CD8-positive, alpha-beta memory T cell (primary cell): ENCODE data around the gene OGA. TPM values are rescaled to one million over a fixed set of nuclear protein-coding genes. Genes with fewer than 3 reads are reported as not detected.
A peak's percentile ranks its signal among the peaks of the same experiment; 100 is the strongest.

Experiments
- CTCF ChIA-PET: fragments of 350-600 bp; sonication (Branson Sonifier 250); formaldehyde crosslinking; loops from one replicate; lab custom pipeline; 2021; ENCODE audit warnings: antibody characterized with exemption; lab: Charles Lee
- POLR2A ChIA-PET: fragments of 350-600 bp; sonication (Branson Sonifier 250); formaldehyde crosslinking; loops from one replicate; lab custom pipeline; 2021; ENCODE audit warnings: antibody characterized with exemption; lab: Charles Lee
- DNase-seq, 5 donors: peaks; one replicate each; pipeline versions ENCODE4 v3.0.0 to v3.0.0-alpha.2; 2020 to 2022; ENCODE audit warnings: mixed read lengths in 1 of 5
- H3K27ac ChIP-seq: one replicate; pipeline ENCODE4 v1.7.0; 2013; ENCODE audit warnings: low read depth, mild to moderate bottlenecking, low read length, moderate library complexity
- H3K27me3 ChIP-seq: 2 replicates; pipeline ENCODE4 v1.7.0; 2013; ENCODE audit warnings: low read length, mild to moderate bottlenecking; ENCODE audit not compliant: insufficient read depth, poor library complexity, severe bottlenecking
- H3K36me3 ChIP-seq: 2 replicates; pipeline ENCODE4 v1.7.0; 2013; ENCODE audit warnings: mild to moderate bottlenecking, low read length, moderate library complexity; ENCODE audit not compliant: insufficient read depth
- H3K4me1 ChIP-seq: 2 replicates; pipeline ENCODE4 v1.7.0; 2013; ENCODE audit warnings: mild to moderate bottlenecking, low read length, moderate library complexity; ENCODE audit not compliant: insufficient read depth
- H3K4me3 ChIP-seq: 2 replicates; pipeline ENCODE4 v1.7.0; 2013; ENCODE audit warnings: mild to moderate bottlenecking, low read length
- H3K9me3 ChIP-seq: 2 replicates; pipeline ENCODE4 v1.7.0; 2013; ENCODE audit warnings: mild to moderate bottlenecking, low read length
- H3K27ac Mint-ChIP-seq, 8 donors: one replicate each; pipeline ENCODE4 v1.8.0; 2020 to 2021; ENCODE audit warnings: mixed read lengths in 8 of 8, mild to moderate bottlenecking in 6 of 8, inconsistent platforms in 3 of 8, moderate library complexity in 3 of 8
- H3K27me3 Mint-ChIP-seq, 2 donors: one replicate each; pipeline ENCODE4 v1.8.0; 2020 to 2021; ENCODE audit warnings: mixed read lengths in 2 of 2, mild to moderate bottlenecking in 1 of 2, moderate library complexity in 1 of 2
- H3K36me3 Mint-ChIP-seq, 3 donors: one replicate each; pipeline ENCODE4 v1.8.0; 2020 to 2021; ENCODE audit warnings: mixed read lengths in 3 of 3, inconsistent platforms in 1 of 3, mild to moderate bottlenecking in 1 of 3
- H3K4me1 Mint-ChIP-seq, 3 donors: one replicate each; pipeline ENCODE4 v1.8.0; 2020 to 2021; ENCODE audit warnings: mixed read lengths in 3 of 3, inconsistent platforms in 1 of 3, mild to moderate bottlenecking in 1 of 3
- H3K4me3 Mint-ChIP-seq, 7 donors: one replicate each; pipeline ENCODE4 v1.8.0; 2020 to 2021; ENCODE audit warnings: mixed read lengths in 7 of 7, mild to moderate bottlenecking in 6 of 7, moderate library complexity in 4 of 7, inconsistent platforms in 2 of 7
- H3K9me3 Mint-ChIP-seq, 5 donors: one replicate each; pipeline ENCODE4 v1.8.0; 2020 to 2022; ENCODE audit warnings: mixed read lengths in 5 of 5, mild to moderate bottlenecking in 3 of 5, moderate library complexity in 2 of 5, inconsistent platforms in 1 of 5
- polyA plus RNA-seq: library from polyadenylated mRNA; unstranded; fragments of 300-500 nt; fragmentation: Illumina TruSeq; gene quantifications from one replicate; pipeline ENCODE4 v1.2.3, GENCODE V29; 2021
- total RNA-seq, 2 experiments: library from RNA; stranded (reverse); gene quantifications; one replicate each; pipeline ENCODE4 v1.2.3, GENCODE V29; 2021

OGA gene
- total and polyA plus RNA-seq, 3 experiments from 2014 or later = 45.7 to 109 (median 95.8) TPM

- Mint-ChIP-seq H3K4me1 (peaks cover 52 to 61% (median 60%) of the 10 kb centered on the region in 3 donors), H3K27me3 (peaks cover 0 to 4% of the 10 kb centered on the region in 2 donors), H3K27ac (peak overlapping the region; percentile 46 to 97 (median 89)), H3K9me3 (no peaks in the 10 kb centered on the region), H3K36me3 (peaks cover 0 to 59% (median 12%) of the 10 kb centered on the region in 3 donors), H3K4me3 (peak overlapping the region; percentile 92 to 100 (median 97))
- DNase-seq = no peak
- Histone ChIP-seq H3K36me3 (peaks cover 11% of the 10 kb centered on the region), H3K9me3 (no peaks in the 10 kb centered on the region), H3K4me1 (peaks cover 49% of the 10 kb centered on the region), H3K27ac (peak overlapping the region; percentile 79), H3K4me3 (peak overlapping the region; percentile 79), H3K27me3 (no peaks in the 10 kb centered on the region)
- CTCF ChIA-PET = interaction anchor here (0.6 to 10.0 kb wide), 4 partner anchors 10 to 388 kb away, joined by 3 to 77 read pairs (median 13); no protein-coding TSS in a partner anchor
- POLR2A ChIA-PET = interaction anchor here (2.8 to 3.0 kb wide), 2 partner anchors 13 to 34 kb away, joined by 24 to 39 read pairs; partner anchors contain the start of gene NPM3
Measured at GRCh38 chr10:101816376-101816775, 1.9 kb downstream of the OGA start.

- Histone ChIP-seq H3K36me3 (peaks cover 22% of the 10 kb centered on the region), H3K4me3 (peak overlapping the region; percentile 79), H3K27ac (no peak overlapping the region), H3K27me3 (no peaks in the 10 kb centered on the region), H3K4me1 (peaks cover 43% of the 10 kb centered on the region), H3K9me3 (no peaks in the 10 kb centered on the region)
- CTCF ChIA-PET = interaction anchor here (3.2 to 10.0 kb wide), 3 partner anchors 22 to 31 kb away, joined by 11 to 77 read pairs (median 21); partner anchors contain the start of gene NPM3
- peaks cover 0 to 74% (median 12%) of the 10 kb centered on the region in 3 donors for H3K36me3 Mint-ChIP-seq
- POLR2A ChIA-PET = no interaction called here
- peaks cover 54 to 64% (median 61%) of the 10 kb centered on the region in 3 donors for H3K4me1 Mint-ChIP-seq
- no peaks in the 10 kb centered on the region for H3K9me3 Mint-ChIP-seq
- peaks cover 0 to 4% of the 10 kb centered on the region in 2 donors for H3K27me3 Mint-ChIP-seq
- DNase-seq = no peak
- peak overlapping the region; percentile 64 to 97 (median 86) for H3K27ac Mint-ChIP-seq
- peak overlapping the region; percentile 92 to 100 (median 97) for H3K4me3 Mint-ChIP-seq
Measured at GRCh38 chr10:101814466-101815071, 3.7 kb downstream of the OGA start.

- peak overlapping the region in 5 of 8 donors; percentile 57 to 89 (median 82) for H3K27ac Mint-ChIP-seq
- H3K4me3 ChIP-seq = no peak overlapping the region
- no peak for DNase-seq
- no peaks in the 10 kb centered on the region for H3K9me3 Mint-ChIP-seq
- ChIA-PET POLR2A (interaction anchor here (1.0 to 1.1 kb wide), 2 partner anchors 21 to 28 kb away, joined by 3 read pairs; no protein-coding TSS in a partner anchor), CTCF (interaction anchor here (1.2 to 10.0 kb wide), 5 partner anchors 9 to 32 kb away, joined by 3 to 77 read pairs (median 12); partner anchors contain the start of gene NPM3)
- peaks cover 0 to 84% (median 14%) of the 10 kb centered on the region in 3 donors for H3K36me3 Mint-ChIP-seq
- no peaks in the 10 kb centered on the region for H3K9me3 ChIP-seq
- H3K27ac ChIP-seq = no peak overlapping the region
- H3K36me3 ChIP-seq = peaks cover 39% of the 10 kb centered on the region
- H3K27me3 Mint-ChIP-seq = peaks cover 0 to 1% of the 10 kb centered on the region in 2 donors
- peak overlapping the region in 4 of 7 donors; percentile 11 to 100 (median 48) for H3K4me3 Mint-ChIP-seq
- H3K4me1 ChIP-seq = peaks cover 38% of the 10 kb centered on the region
- H3K4me1 Mint-ChIP-seq = peaks cover 51 to 65% (median 58%) of the 10 kb centered on the region in 3 donors
- no peaks in the 10 kb centered on the region for H3K27me3 ChIP-seq
Measured at GRCh38 chr10:101812606-101813005, 5.6 kb downstream of the OGA start.

- Histone ChIP-seq H3K27me3 (no peaks in the 10 kb centered on the region), H3K4me3 (no peak overlapping the region), H3K9me3 (no peaks in the 10 kb centered on the region), H3K36me3 (peaks cover 58% of the 10 kb centered on the region), H3K4me1 (peaks cover 11% of the 10 kb centered on the region), H3K27ac (no peak overlapping the region)
- Mint-ChIP-seq H3K4me1 (peaks cover 32 to 46% (median 42%) of the 10 kb centered on the region in 3 donors), H3K36me3 (peaks cover 0 to 78% (median 11%) of the 10 kb centered on the region in 3 donors), H3K27ac (peak overlapping the region in 5 of 8 donors; percentile 26 to 88 (median 42)), H3K4me3 (no peak overlapping the region), H3K27me3 (no peaks in the 10 kb centered on the region), H3K9me3 (no peaks in the 10 kb centered on the region)
- CTCF ChIA-PET = interaction anchor here (1.0 to 1.8 kb wide), 3 partner anchors 10 to 26 kb away, joined by 3 to 7 read pairs (median 5); no protein-coding TSS in a partner anchor
- POLR2A ChIA-PET = no interaction called here
- DNase-seq = no peak
Measured at GRCh38 chr10:101807158-101807557, 11.1 kb downstream of the OGA start.

GRCh38 chr10:101803511-101803910, 14.7 kb downstream of the OGA start:
- CTCF ChIA-PET = interaction anchor here (0.6 to 1.8 kb wide), 3 partner anchors 23 to 538 kb away, joined by 3 to 5 read pairs (median 3); no protein-coding TSS in a partner anchor
- POLR2A ChIA-PET = interaction anchor here (0.6 kb wide), 1 partner anchor 205 kb away, joined by 3 read pairs; no protein-coding TSS in a partner anchor

GRCh38 chr10:101797403-101798059, 20.7 kb downstream of the OGA start:
- no peaks in the 10 kb centered on the region for H3K27me3 Mint-ChIP-seq
- ChIA-PET POLR2A (interaction anchor here (1.1 kb wide), 1 partner anchor 14 kb away, joined by 3 read pairs; the partner anchor contains the start of gene NPM3), CTCF (interaction anchor here (0.9 to 3.6 kb wide), 4 partner anchors 9 to 39 kb away, joined by 3 to 16 read pairs (median 5); partner anchors contain the start of gene OGA)
- H3K4me3 ChIP-seq = no peak overlapping the region
- no peak overlapping the region for H3K4me3 Mint-ChIP-seq
- H3K4me1 Mint-ChIP-seq = peaks cover 34 to 60% (median 57%) of the 10 kb centered on the region in 3 donors
- no peak for DNase-seq
- peaks cover 67% of the 10 kb centered on the region for H3K36me3 ChIP-seq
- H3K9me3 Mint-ChIP-seq = no peaks in the 10 kb centered on the region
- H3K27ac Mint-ChIP-seq = peak overlapping the region in 1 of 8 donors; percentile 10
- no peaks in the 10 kb centered on the region for H3K4me1 ChIP-seq
- no peaks in the 10 kb centered on the region for H3K9me3 ChIP-seq
- H3K27me3 ChIP-seq = no peaks in the 10 kb centered on the region
- no peak overlapping the region for H3K27ac ChIP-seq
- peaks cover 8 to 90% (median 21%) of the 10 kb centered on the region in 3 donors for H3K36me3 Mint-ChIP-seq

More at GRCh38 chr10:101803511-101803910, 14.7 kb downstream of the OGA start:
- Histone ChIP-seq H3K27me3 (no peaks in the 10 kb centered on the region), H3K27ac (no peak overlapping the region), H3K4me3 (no peak overlapping the region), H3K36me3 (peaks cover 69% of the 10 kb centered on the region), H3K4me1 (peaks cover 3% of the 10 kb centered on the region), H3K9me3 (no peaks in the 10 kb centered on the region)
- Mint-ChIP-seq H3K36me3 (peaks cover 4 to 81% (median 23%) of the 10 kb centered on the region in 3 donors), H3K27me3 (no peaks in the 10 kb centered on the region), H3K4me1 (peaks cover 35 to 46% (median 42%) of the 10 kb centered on the region in 3 donors), H3K4me3 (peak overlapping the region in 1 of 7 donors; percentile 3), H3K27ac (peak overlapping the region in 2 of 8 donors; percentile 63 to 68), H3K9me3 (no peaks in the 10 kb centered on the region)
- no peak for DNase-seq

- POLR2A ChIA-PET = no interaction called here
Measured at GRCh38 chr10:101793526-101793925, 24.7 kb downstream of the OGA start.

More at GRCh38 chr10:101793526-101793925, 24.7 kb downstream of the OGA start:
- Mint-ChIP-seq H3K36me3 (peaks cover 10 to 84% (median 13%) of the 10 kb centered on the region in 3 donors), H3K27ac (no peak overlapping the region), H3K4me1 (peaks cover 14 to 34% (median 31%) of the 10 kb centered on the region in 3 donors), H3K27me3 (no peaks in the 10 kb centered on the region), H3K9me3 (no peaks in the 10 kb centered on the region), H3K4me3 (no peak overlapping the region)
- Histone ChIP-seq H3K27ac (no peak overlapping the region), H3K27me3 (no peaks in the 10 kb centered on the region), H3K4me1 (no peaks in the 10 kb centered on the region), H3K4me3 (no peak overlapping the region), H3K36me3 (peaks cover 55% of the 10 kb centered on the region), H3K9me3 (no peaks in the 10 kb centered on the region)
- CTCF ChIA-PET = interaction anchor here (1.1 to 2.8 kb wide), 2 partner anchors 9 to 43 kb away, joined by 3 to 9 read pairs; no protein-coding TSS in a partner anchor
- DNase-seq = no peak
